RKO (cell line): Measurements from ENCODE around the gene CAMSAP1.

Experiments
- DNase-seq: peaks from one replicate; pipeline ENCODE4 v3.0.0-alpha.2; 2016; ENCODE audit warnings: low spot score

CAMSAP1 gene

DNA sequence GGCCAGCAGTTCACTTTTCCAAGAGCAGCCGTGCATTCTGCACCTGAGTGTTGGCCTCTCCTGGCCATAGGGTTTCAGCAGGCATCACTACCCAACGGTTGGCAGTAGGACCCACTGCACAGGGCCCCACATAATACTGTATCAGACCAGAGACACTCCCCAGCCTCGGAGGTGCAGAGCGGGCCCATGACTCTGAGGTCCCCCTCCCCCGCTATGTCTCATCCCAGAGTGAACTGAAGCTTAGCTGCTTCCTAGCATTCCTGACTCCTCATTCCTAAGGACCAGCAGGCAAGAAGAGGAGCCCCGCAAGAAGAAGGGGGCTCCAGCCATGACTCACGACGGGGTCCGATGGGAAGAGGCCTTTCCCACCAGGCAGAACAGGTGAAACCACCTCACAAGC, 67.2 kb downstream of the CAMSAP1 start:
- DNase-seq, result no peak

DNA sequence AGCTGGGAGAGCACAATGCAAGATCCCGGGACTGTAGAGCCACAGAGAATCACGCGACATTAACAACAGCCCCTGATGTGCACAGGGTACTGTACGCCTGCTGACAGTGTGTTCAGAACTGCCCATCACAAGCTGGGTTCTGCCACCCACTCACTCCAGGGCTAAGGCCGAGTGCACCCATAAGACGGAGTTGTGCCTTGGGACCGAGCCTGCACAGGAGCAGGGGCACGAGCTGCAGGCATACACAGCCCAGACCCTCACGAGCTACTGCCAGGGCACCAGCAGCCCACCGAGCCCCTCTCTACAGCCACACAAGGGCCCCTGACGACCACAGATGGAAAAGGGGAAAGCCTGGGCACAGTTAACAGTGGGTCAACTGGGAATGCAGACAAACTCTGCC, 67.8 kb downstream of the CAMSAP1 start:
- no peak for DNase-seq

- no peak for DNase-seq
These were observed 72.2 kb downstream of the CAMSAP1 start for GRCh38 chr9:135835131-135835530.

DNA sequence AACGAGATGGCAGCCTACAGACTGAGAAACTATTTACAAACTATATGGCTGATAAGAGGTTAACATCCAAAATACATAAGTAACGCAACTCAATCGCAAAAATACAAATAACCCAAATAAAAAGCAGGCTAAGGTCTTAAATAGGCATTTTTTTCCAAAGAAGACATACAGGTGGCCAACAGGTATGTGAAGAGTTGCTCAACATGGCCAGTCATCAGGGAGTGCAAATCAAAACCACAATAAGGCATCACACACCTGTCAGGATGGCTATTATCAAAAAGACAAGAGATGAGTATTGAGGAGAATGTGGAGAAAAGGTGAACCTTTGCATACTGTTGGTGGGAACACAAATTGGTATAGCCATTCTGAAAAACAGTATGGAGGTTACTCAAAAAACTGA, 73.5 kb downstream of the CAMSAP1 start:
- no peak for DNase-seq

- DNase-seq, result no peak
These were observed 76.8 kb downstream of the CAMSAP1 start for GRCh38 chr9:135830496-135830895.

GRCh38 chr9:135828656-135829055, 78.7 kb downstream of the CAMSAP1 start:
- no peak for DNase-seq

DNA sequence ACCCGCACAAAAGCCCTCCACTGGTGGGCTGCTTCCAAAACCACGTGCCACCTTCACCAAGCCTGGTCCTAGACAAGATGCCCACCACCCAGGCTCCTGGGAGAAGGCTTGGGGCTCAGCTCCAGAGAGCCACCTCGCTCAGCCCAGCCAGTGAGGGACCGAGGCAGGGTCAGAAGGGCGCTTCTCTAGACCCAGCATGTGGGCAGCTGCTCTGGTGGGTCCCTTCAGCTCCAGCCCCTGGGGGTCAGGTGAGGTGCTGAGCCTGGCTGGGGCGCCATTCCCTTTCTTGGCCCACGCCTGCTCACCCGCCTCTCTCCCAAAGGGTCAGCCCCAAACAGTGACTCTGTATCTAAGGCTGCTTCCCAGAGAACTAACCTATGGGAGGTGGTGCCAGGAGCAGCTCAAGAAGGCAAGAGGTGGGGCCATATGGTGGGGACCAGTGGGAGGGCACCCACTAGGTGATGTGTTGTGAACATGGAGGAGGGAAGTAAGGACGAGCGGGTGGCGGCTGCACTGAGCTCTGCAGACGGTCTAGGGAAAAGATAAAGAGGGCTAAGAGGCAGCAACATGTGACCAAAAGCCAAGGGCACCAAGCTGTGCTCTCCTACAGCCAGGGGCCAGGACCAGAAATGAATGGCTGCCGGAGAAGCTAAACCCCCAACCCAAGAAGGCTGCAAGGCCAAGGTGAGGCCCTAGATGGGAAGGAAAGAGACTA, 79.3 kb downstream of the CAMSAP1 start:
- DNase-seq, result no peak

GRCh38 chr9:135827301-135827700, 80.0 kb downstream of the CAMSAP1 start:
- no peak for DNase-seq

DNA sequence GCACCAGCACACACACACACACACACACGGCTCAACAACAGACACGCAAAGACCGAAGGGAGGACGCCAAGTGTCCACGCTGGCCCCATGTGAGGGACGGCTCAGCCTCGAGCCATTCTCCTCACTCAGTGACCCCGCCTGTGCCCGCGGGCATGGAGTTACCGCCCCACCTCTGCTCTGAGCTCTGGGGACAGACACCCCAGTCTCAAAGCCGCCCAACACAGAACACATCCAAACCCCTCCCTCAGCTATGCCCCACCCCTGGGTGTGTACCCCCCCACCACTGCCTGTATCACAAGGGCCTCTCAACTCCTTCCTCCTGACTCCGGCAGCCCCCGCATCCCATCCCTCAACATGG, 81.2 kb downstream of the CAMSAP1 start:
- DNase-seq, result no peak

- no peak for DNase-seq
These were observed 81.7 kb downstream of the CAMSAP1 start for GRCh38 chr9:135825435-135826187.

- no peak for DNase-seq
These were observed 84.3 kb downstream of the CAMSAP1 start for GRCh38 chr9:135823036-135823435.

DNA sequence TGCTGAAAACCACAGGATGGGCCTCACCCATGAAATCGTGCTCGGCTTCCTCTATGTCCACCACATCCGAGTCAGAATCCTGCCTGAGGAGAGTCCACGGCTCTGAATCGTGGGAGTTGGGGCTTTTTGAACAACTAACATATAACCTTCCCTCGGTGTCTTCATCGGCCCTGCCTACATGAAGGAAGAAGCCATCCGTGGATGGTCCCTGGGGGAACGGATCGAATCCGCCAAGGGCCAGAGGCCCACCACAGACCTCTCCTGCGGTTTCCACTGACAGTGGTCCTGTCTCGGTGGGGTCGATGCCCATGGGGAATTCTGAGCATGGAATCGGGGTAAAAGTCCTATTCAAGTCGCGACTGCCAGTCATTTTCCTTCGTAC, 85.0 kb downstream of the CAMSAP1 start:
- DNase-seq, result no peak

- DNase-seq, result no peak
These were observed 85.5 kb downstream of the CAMSAP1 start for GRCh38 chr9:135821733-135822373.

DNA sequence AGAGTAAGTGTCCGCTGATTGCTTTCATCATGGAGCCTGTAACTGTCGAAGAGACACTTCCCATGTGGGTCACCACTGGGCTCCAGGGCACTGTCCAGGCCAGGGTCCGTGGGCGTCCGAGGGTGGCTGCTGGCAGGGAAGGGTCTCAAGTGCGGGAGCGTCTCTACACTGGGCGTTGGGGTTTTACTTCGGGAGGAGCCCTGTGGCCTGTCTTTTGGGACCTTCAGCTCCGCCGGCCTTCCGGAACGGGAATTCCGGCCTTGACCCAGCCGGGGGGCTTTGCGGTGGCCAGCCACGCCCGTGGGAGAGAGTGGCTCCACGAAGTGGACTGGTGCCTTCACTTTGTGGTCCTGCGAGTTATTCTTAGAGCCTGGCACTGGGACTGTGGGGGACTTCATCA, 86.2 kb downstream of the CAMSAP1 start:
- DNase-seq, result no peak

GRCh38 chr9:135820661-135821060, 86.7 kb downstream of the CAMSAP1 start:
- no peak for DNase-seq

DNA sequence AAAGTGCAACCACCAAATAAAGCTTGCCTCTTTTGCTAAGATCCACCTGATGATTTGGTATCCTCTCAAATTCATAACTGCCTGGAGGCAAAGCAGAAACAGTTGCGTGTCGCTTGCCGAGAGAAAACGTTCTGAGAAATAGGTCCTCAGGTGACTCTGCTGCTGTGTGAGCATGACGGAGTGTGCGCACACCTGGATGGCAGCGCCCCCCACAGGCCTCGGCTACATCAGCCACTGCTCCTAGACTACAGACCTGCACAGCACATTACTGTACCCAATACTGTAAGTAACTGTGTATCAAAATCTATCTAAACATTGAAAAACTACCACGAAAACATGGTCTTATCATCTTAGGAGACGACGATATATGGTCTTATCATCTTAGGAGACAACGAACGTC, 87.4 kb downstream of the CAMSAP1 start:
- DNase-seq, result no peak

DNA sequence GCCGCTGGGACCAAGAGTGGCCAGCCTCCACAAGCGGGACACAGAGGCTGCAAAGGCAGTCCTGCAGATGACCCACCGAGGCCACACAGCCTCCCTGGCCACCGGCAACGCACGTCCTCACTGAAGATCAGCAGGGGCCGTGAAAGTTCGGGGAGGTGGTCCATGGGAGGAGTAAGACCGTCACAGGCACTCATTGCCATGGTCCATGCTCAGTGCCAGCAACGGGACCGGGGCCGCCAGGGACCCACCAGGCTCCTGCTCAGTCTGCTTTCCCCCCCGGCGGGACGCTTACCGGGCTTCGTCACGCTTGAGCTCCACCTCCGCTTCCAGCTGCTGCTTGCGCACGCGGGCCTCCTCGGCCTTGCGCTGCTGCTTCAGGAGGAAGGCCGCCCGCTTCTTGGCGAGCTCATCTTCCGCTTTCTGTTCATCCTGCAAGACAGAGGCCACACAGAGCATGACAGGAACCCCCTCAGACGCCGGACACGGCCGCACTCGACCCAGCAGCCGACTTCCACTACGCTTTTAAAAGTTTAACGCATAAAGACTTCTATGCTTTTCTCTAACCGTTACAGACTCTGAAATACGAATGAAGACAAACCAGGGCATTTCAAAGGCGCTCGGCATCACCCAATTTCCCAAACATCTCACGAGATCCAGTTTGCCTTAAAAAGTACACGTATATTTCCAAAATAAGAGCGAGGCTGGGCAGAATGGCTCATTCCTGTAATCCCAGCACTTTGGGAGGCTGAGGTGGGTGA, 88.4 kb downstream of the CAMSAP1 start:
- DNase-seq, result no peak

DNA sequence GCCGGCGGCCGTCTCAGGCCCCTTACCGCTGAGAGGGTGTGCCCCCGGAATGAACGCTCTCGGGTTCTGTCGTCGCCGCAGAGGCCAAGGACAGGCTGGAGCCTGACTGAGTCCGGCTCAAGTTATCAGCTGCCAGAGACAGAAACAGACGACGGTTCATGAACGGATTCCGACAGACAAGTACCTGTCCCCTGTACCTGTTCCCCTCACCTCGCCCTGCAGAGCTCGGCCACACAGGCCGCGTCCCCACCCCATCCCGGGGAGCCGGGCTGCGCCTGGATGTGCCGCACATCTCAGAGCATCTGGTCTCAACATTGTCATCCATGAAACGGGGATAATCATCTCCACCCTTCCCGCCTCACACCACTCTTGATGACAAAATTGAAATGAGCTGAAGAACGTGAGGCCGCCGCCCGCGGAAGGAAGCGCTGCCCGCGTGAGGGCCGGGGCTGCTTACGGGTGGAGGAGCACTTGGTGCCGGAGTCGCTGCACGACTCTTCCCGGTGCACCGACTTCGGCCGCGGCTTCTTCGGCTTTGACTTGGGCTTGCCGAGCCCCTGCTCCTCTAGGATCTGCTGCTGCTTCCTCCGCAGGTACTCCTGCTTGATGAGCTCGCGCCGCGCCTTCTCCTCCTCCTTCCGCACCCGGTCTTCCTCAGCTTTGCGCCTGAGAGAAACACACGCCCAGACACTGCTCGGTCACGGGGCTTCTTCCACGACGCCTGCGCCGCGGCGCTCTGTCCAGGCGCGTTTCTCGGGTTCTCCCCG, 89.2 kb downstream of the CAMSAP1 start:
- DNase-seq, result no peak

GRCh38 chr9:135816651-135816970, 90.7 kb downstream of the CAMSAP1 start:
- DNase-seq, result no peak

- DNase-seq, result no peak
These were observed 91.3 kb downstream of the CAMSAP1 start for GRCh38 chr9:135815830-135816650.

DNA sequence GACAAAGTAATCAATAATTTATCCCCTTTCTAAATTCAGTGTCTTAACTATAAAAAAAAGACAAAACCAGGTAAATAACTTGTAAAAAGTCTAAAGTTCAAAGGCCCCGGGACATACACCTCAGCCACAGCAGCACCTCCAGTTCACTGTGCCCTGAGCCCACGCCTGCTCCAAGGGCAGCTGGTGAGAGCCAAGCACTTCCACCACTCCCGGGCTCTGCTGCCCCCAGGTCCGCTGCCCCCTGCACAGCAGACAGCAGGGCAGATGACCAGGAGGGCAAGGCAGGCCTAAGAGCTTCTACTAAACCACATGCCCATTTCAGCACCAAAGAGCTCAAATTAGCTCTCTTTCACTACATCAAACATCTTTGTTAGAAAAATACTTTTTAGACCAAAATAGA, 91.9 kb downstream of the CAMSAP1 start:
- DNase-seq, result no peak
